H1 (cell line): ENCODE data around the gene CTSC. TPM values are rescaled to one million over a fixed set of nuclear protein-coding genes. Genes with fewer than 3 reads are reported as not detected.
"Not testable (repeated sequence)": the region's sequence is repeated elsewhere in the genome, so short reads cannot be mapped to it uniquely, and the experiment has no call there.

Experiments
- CTCF ChIA-PET: fragments of 300-600 bp; sonication (Branson Sonifier 250); formaldehyde crosslinking; loops from one replicate; lab custom pipeline; 2021; ENCODE audit not compliant: partially characterized antibody; lab: Charles Lee
- POLR2A ChIA-PET: fragments of 300-600 bp; sonication (Branson Sonifier 250); formaldehyde crosslinking; loops from one replicate; lab custom pipeline; 2021; ENCODE audit warnings: inconsistent platforms; ENCODE audit not compliant: partially characterized antibody; lab: Charles Lee
- DNase-seq, 2 experiments: peaks; one replicate each; pipeline versions ENCODE4 v3.0.0 to v3.0.0-alpha.2; 2010 to 2022; ENCODE audit warnings: low spot score in 2 of 2, low read depth in 1 of 2, mixed read lengths in 1 of 2
- FAIRE-seq: peaks from 2 replicates; lab custom pipeline; 2011; peaks lifted over from hg19 to GRCh38; lab: Jason Lieb, UNC
- H2AFZ ChIP-seq: 2 replicates; pipeline ENCODE4 v1.8.1; 2012; ENCODE audit warnings: low read length, inconsistent platforms
- H2AK5ac ChIP-seq: 2 replicates; pipeline ENCODE4 v1.6.1; 2013; ENCODE audit warnings: low read depth, low read length
- H2BK120ac ChIP-seq: replicated peaks from 2 replicates; pipeline ENCODE3; 2013; ENCODE audit warnings: low read depth, low read length, inconsistent platforms
- H2BK12ac ChIP-seq: 2 replicates; pipeline ENCODE4 v1.6.1; 2013; ENCODE audit warnings: low read depth, low read length
- H2BK15ac ChIP-seq: 2 replicates; pipeline ENCODE4 v1.6.1; 2013; ENCODE audit warnings: low read length
- H2BK20ac ChIP-seq: 2 replicates; pipeline ENCODE4 v1.6.1; 2013; ENCODE audit warnings: low read length
- H2BK5ac ChIP-seq: 2 replicates; pipeline ENCODE4 v1.6.1; 2013; ENCODE audit warnings: low read depth, low read length
- H3K14ac ChIP-seq: 2 replicates; pipeline ENCODE4 v1.6.1; 2013; ENCODE audit warnings: inconsistent platforms; ENCODE audit not compliant: insufficient read length
- H3K18ac ChIP-seq: 2 replicates; pipeline ENCODE4 v1.6.1; 2013; ENCODE audit warnings: low read length; ENCODE audit errors: extremely low read depth
- H3K23ac ChIP-seq: 2 replicates; pipeline ENCODE4 v1.6.1; 2013; ENCODE audit warnings: inconsistent platforms; ENCODE audit not compliant: insufficient read length
- H3K23me2 ChIP-seq: 2 replicates; pipeline ENCODE4 v1.6.1; 2013; ENCODE audit warnings: low read depth, low read length
- H3K27ac ChIP-seq: 2 replicates; pipeline ENCODE4 v1.6.1; 2011; ENCODE audit warnings: low read depth, low read length, inconsistent platforms
- H3K27me3 ChIP-seq, 4 experiments: replicated peaks in 1 of 4; 1 replicate in 1 of 4; 2 replicates in 3 of 4; pipeline versions ENCODE4 v1.6.1 to v1.8.1; 2011 to 2013; ENCODE audit warnings: low read length in 3 of 4, mild to moderate bottlenecking in 3 of 4, inconsistent platforms in 2 of 4, mixed read lengths in 2 of 4, moderate library complexity in 1 of 4; ENCODE audit not compliant: control insufficient read depth in 3 of 4, insufficient read depth in 3 of 4; ENCODE audit errors: extremely low read depth in 1 of 4
- H3K36me3 ChIP-seq, 4 experiments: 2 replicates each; pipeline versions ENCODE4 v1.6.1 to v1.8.1; 2011 to 2013; ENCODE audit warnings: mild to moderate bottlenecking in 4 of 4, low read length in 3 of 4, moderate library complexity in 2 of 4, control low read depth in 1 of 4, inconsistent platforms in 1 of 4; ENCODE audit not compliant: insufficient read depth in 4 of 4, control insufficient read depth in 2 of 4
- H3K4ac ChIP-seq: replicated peaks from 2 replicates; pipeline ENCODE3; 2013; ENCODE audit warnings: low read length, low read depth, mixed read lengths, inconsistent platforms; ENCODE audit not compliant: insufficient read length
- H3K4me1 ChIP-seq, 4 experiments: replicated peaks in 1 of 4; 1 replicate in 1 of 4; 2 replicates in 3 of 4; pipeline versions ENCODE4 v1.6.1 to v1.8.1; 2011 to 2013; ENCODE audit warnings: low read length in 3 of 4, inconsistent platforms in 2 of 4, mixed read lengths in 1 of 4; ENCODE audit not compliant: insufficient read depth in 4 of 4, control insufficient read depth in 3 of 4
- H3K4me2 ChIP-seq, 2 experiments: 2 replicates each; pipeline versions ENCODE4 v1.6.1 to v1.8.1; 2011 to 2013; ENCODE audit warnings: low read depth in 2 of 2, low read length in 2 of 2, control low read depth in 1 of 2, inconsistent platforms in 1 of 2, mild to moderate bottlenecking in 1 of 2; ENCODE audit not compliant: insufficient read depth in 1 of 2
- H3K4me3 ChIP-seq, 4 experiments: fragments of 200-600, 300-600 bp in 1 of 4; sonication (generic), shearing (Covaris generic), sonication (Bioruptor Twin) in 1 of 4; 2 replicates each; pipeline versions ENCODE4 v1.5.1 to v1.8.1; 2011 to 2016; ENCODE audit warnings: low read length in 4 of 4, low read depth in 3 of 4, control low read depth in 2 of 4, inconsistent platforms in 2 of 4, mild to moderate bottlenecking in 2 of 4, mixed read lengths in 1 of 4, moderate library complexity in 1 of 4; ENCODE audit not compliant: insufficient read depth in 2 of 4; ENCODE audit errors: extremely low read depth in 1 of 4
- H3K56ac ChIP-seq: replicated peaks from 2 replicates; pipeline ENCODE3; 2013; ENCODE audit warnings: low read depth, mild to moderate bottlenecking, mixed read lengths, low read length, inconsistent platforms; ENCODE audit not compliant: insufficient read length
- H3K79me1 ChIP-seq: 2 replicates; pipeline ENCODE4 v1.6.1; 2013; ENCODE audit warnings: low read depth, low read length, control low read depth
- H3K79me2 ChIP-seq, 2 experiments: 2 replicates each; pipeline versions ENCODE4 v1.6.1 to v1.8.1; 2012 to 2013; ENCODE audit warnings: low read length in 2 of 2, mild to moderate bottlenecking in 2 of 2, inconsistent platforms in 1 of 2; ENCODE audit not compliant: insufficient read depth in 2 of 2, control insufficient read depth in 1 of 2
- H3K9ac ChIP-seq, 4 experiments: replicated peaks in 1 of 4; 1 replicate in 1 of 4; 2 replicates in 3 of 4; pipeline versions ENCODE4 v1.6.1 to v1.8.1; 2011 to 2013; ENCODE audit warnings: low read depth in 3 of 4, low read length in 3 of 4, control low read depth in 2 of 4, mild to moderate bottlenecking in 2 of 4, moderate library complexity in 2 of 4, inconsistent platforms in 1 of 4; ENCODE audit errors: extremely low read depth in 1 of 4
- H3K9me3 ChIP-seq, 2 experiments: 2 replicates each; pipeline versions ENCODE4 v1.6.1 to v1.8.1; 2012 to 2013; ENCODE audit warnings: mild to moderate bottlenecking in 2 of 2, moderate library complexity in 2 of 2, control low read depth in 1 of 2, inconsistent platforms in 1 of 2, low read depth in 1 of 2, low read length in 1 of 2, mixed read lengths in 1 of 2; ENCODE audit not compliant: insufficient read depth in 2 of 2
- H4K20me1 ChIP-seq, 2 experiments: replicated peaks in 1 of 2; 2 replicates each; pipeline versions ENCODE3 to v1.8.1; 2011 to 2013; ENCODE audit warnings: inconsistent platforms in 2 of 2, low read length in 2 of 2, mild to moderate bottlenecking in 1 of 2; ENCODE audit not compliant: insufficient read depth in 2 of 2, control insufficient read depth in 1 of 2
- H4K5ac ChIP-seq: 2 replicates; pipeline ENCODE4 v1.6.1; 2013; ENCODE audit warnings: low read length, low read depth, mixed read lengths, inconsistent platforms; ENCODE audit not compliant: insufficient read length
- H4K8ac ChIP-seq: 2 replicates; pipeline ENCODE4 v1.8.0; 2013; ENCODE audit warnings: mild to moderate bottlenecking, moderate library complexity, low read length, inconsistent platforms; ENCODE audit not compliant: insufficient read depth; ENCODE audit errors: extremely low read depth
- H4K91ac ChIP-seq: replicated peaks from 2 replicates; pipeline ENCODE3; 2013; ENCODE audit warnings: low read length, mixed read lengths, inconsistent platforms; ENCODE audit not compliant: insufficient read length
- WGBS, 2 experiments: shearing (Covaris generic) in 1 of 2; methylation state at CpG; one replicate each; pipeline versions ENCODE4 v1.1.6 to v1.1.7; 2013 to 2015; ENCODE audit warnings: low lambda C conversion rate in 2 of 2, mixed read lengths in 2 of 2, inconsistent platforms in 1 of 2, low coverage in 1 of 2, missing lambda C conversion rate in 1 of 2; ENCODE audit not compliant: insufficient replicate concordance in 2 of 2, insufficient coverage in 1 of 2, insufficient read length in 1 of 2; ENCODE audit errors: extremely low coverage in 1 of 2, missing lambda C conversion rate in 1 of 2; 5-methylcytosine and 5-hydroxymethylcytosine counted together
- polyA plus RNA-seq, 7 experiments: library from polyadenylated mRNA; depleted of rRNA in 3 of 7; stranded (reverse) in 5 of 7; unstranded in 2 of 7; fragments of >200 nt in 5 of 7; fragments of 200-250 nt in 2 of 7; gene quantifications; 1 replicate in 5 of 7; 2 replicates in 1 of 7; 4 replicates in 1 of 7; pipeline versions ENCODE4 v1.2.1 to v1.2.3, GENCODE V29; 2011 to 2013; ENCODE audit warnings: missing spikeins in 2 of 7, mixed read lengths in 2 of 7
- total RNA-seq: library from RNA; stranded (reverse); fragmentation: NEBNext Ultra II Directional; extraction: Animal tissue kit (Norgen Biotek cat#: 25700); gene quantifications from 2 replicates; pipeline ENCODE4 v1.2.1, GENCODE V29; 2021

CTSC gene
- total and polyA plus RNA-seq, 2 of the 8 experiments (the other 6 are each of a cell fraction or from before 2014, with no cell fraction given), result 347 to 369 TPM

DNA sequence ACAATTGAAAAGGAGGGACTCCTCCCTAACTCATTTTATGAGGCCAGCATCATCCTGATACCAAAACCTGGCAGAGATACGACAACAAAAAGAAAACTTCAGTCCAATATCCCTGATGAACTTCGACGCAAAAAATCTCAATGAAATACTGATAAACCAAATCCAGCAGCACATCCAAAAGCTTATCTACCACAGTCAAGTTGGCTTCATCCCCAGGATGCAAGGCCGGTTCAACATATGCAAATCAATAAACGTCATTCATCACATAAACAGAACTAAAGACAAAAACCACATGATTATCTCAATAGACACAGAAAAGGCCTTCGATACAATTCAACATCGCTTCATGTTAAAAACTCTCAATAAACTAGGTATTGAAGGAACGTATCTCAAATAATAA, 14.7 kb downstream of the CTSC start:
- H2BK120ac ChIP-seq, H4K8ac ChIP-seq, H3K14ac ChIP-seq, H3K9me3 ChIP-seq, H2BK12ac ChIP-seq, H3K4ac ChIP-seq, H4K20me1 ChIP-seq, H3K4me3 ChIP-seq, H3K56ac ChIP-seq, H4K91ac ChIP-seq, DNase-seq, H3K23ac ChIP-seq, H3K79me1 ChIP-seq, H2BK20ac ChIP-seq, H2BK5ac ChIP-seq, H3K18ac ChIP-seq, FAIRE-seq, H2AFZ ChIP-seq, H2BK15ac ChIP-seq, H3K23me2 ChIP-seq, H3K27me3 ChIP-seq, H3K27ac ChIP-seq, H4K5ac ChIP-seq, H3K9ac ChIP-seq, H3K4me2 ChIP-seq, H2AK5ac ChIP-seq: not testable (repeated sequence)
- Histone ChIP-seq H3K36me3 (peaks cover 0 to 62% (median 19%) of the 10 kb centered on the region in 4 experiments; a peak in 5 of 8 replicates), H3K4me1 (peaks cover 0 to 17% (median 2%) of the 10 kb centered on the region in 4 experiments; a peak in 3 of 7 replicates), H3K79me2 (peaks cover 12 to 100% of the 10 kb centered on the region in 2 experiments)
- POLR2A ChIA-PET, result interaction anchor here (0.6 to 13.8 kb wide), 5 partner anchors 7 to 76 kb away, joined by 4 to 129 read pairs (median 28); partner anchors contain the start of gene CTSC
- 87% methylated on average over 8 of the region's 8 CpGs; no CpG with 5 or more reads in 1 of the 2 experiments for WGBS, 2 experiments
- CTCF ChIA-PET, result interaction anchor here (0.8 kb wide), 1 partner anchor 227 kb away, joined by 3 read pairs; no protein-coding TSS in a partner anchor

DNA sequence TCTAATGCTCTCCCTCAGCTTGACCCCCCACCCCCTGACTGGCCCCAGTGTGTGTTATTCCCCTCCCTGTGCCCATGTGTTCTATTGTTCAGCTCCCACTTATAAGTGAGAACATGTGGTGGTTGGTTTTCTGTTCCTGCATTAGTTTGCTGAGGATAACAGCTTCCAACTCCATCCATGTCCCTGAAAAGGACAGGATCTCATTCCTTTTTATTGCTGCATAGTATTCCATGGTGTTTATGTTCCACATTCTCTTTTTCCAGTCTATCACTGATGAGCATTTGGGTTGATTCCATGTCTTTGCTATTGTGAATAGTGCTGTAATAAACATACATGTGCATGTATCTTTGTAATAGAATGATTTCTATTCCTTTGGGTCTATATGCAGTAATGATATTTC, 16.1 kb downstream of the CTSC start:
- H2BK12ac ChIP-seq, H3K4me1 ChIP-seq, H3K23me2 ChIP-seq, CTCF ChIA-PET, H2BK20ac ChIP-seq, H3K18ac ChIP-seq, H3K4ac ChIP-seq, H3K56ac ChIP-seq, FAIRE-seq, H3K79me1 ChIP-seq, H2AFZ ChIP-seq, H3K14ac ChIP-seq, H4K20me1 ChIP-seq, H4K8ac ChIP-seq, H3K23ac ChIP-seq, H3K9ac ChIP-seq, H2BK5ac ChIP-seq, H3K27me3 ChIP-seq, H2AK5ac ChIP-seq, H3K4me3 ChIP-seq, H2BK15ac ChIP-seq, H4K5ac ChIP-seq, H3K9me3 ChIP-seq, DNase-seq, H2BK120ac ChIP-seq, H4K91ac ChIP-seq, H3K4me2 ChIP-seq, H3K27ac ChIP-seq: not testable (repeated sequence)
- Histone ChIP-seq H3K79me2 (peaks cover 12 to 98% of the 10 kb centered on the region in 2 experiments), H3K36me3 (peaks cover 0 to 53% (median 13%) of the 10 kb centered on the region in 4 experiments; a peak in 4 of 8 replicates)
- POLR2A ChIA-PET, result interaction anchor here (1.2 to 13.8 kb wide), 4 partner anchors 8 to 14 kb away, joined by 5 to 129 read pairs (median 33); partner anchors contain the start of gene CTSC
